OCI-M2 (cell line): Measurements from ENCODE around the gene TBC1D1.
A peak's percentile ranks its signal among the peaks of the same experiment; 100 is the strongest.

ENCODE experiments used
- DNase-seq: peaks from one replicate; lab custom pipeline; 2025; ENCODE audit not compliant: unreplicated experiment; lab: John Stamatoyannopoulos, UW

The TBC1D1 gene

GRCh38 chr4:38037612-38038011, 146.7 kb downstream of the TBC1D1 start:
- no peak for DNase-seq

GRCh38 chr4:38040619-38041018, 149.7 kb downstream of the TBC1D1 start:
- no peak for DNase-seq

GRCh38 chr4:38044060-38044459, 153.2 kb downstream of the TBC1D1 start:
- DNase-seq = no peak

- no peak for DNase-seq
Observed at GRCh38 chr4:38045289-38045988, 154.6 kb downstream of the TBC1D1 start.

- no peak for DNase-seq
Observed at GRCh38 chr4:38046727-38047489, 156.0 kb downstream of the TBC1D1 start.

- no peak for DNase-seq
Observed at GRCh38 chr4:38049545-38050170, 158.8 kb downstream of the TBC1D1 start.

- no peak for DNase-seq
Observed at GRCh38 chr4:38050560-38051350, 159.9 kb downstream of the TBC1D1 start.

- no peak for DNase-seq
Observed at GRCh38 chr4:38055566-38055965, 164.7 kb downstream of the TBC1D1 start.

- DNase-seq = no peak
Observed at GRCh38 chr4:38056011-38056685, 165.3 kb downstream of the TBC1D1 start.

- DNase-seq = no peak
Observed at GRCh38 chr4:38058151-38058550, 167.3 kb downstream of the TBC1D1 start.

- no peak for DNase-seq
Observed at GRCh38 chr4:38060829-38061431, 170.0 kb downstream of the TBC1D1 start.

GRCh38 chr4:38062088-38062775, 171.3 kb downstream of the TBC1D1 start:
- peak; percentile 11 for DNase-seq

GRCh38 chr4:38062776-38063097, 171.9 kb downstream of the TBC1D1 start:
- no peak for DNase-seq

GRCh38 chr4:38065176-38065575, 174.3 kb downstream of the TBC1D1 start:
- DNase-seq = no peak

- DNase-seq = no peak
Observed at GRCh38 chr4:38065900-38066299, 175.0 kb downstream of the TBC1D1 start.

GRCh38 chr4:38067499-38067898, 176.6 kb downstream of the TBC1D1 start:
- no peak for DNase-seq

GRCh38 chr4:38068107-38068506, 177.2 kb downstream of the TBC1D1 start:
- no peak for DNase-seq

- no peak for DNase-seq
Observed at GRCh38 chr4:38069271-38069760, 178.4 kb downstream of the TBC1D1 start.

- DNase-seq = no peak
Observed at GRCh38 chr4:38071801-38072431, 181.0 kb downstream of the TBC1D1 start.
